Liver (tissue), 3 donors: ENCODE measurements around the gene MAFF.

Source experiments
- CTCF ChIP-seq: fragments of 150-350 bp; IDR thresholded peaks from 2 replicates; pipeline ENCODE4 v1.5.1; 2017; ENCODE audit warnings: improper control_type of control experiment, low read depth, low read length; ENCODE audit not compliant: missing input control
- EGR1 ChIP-seq, 2 donors: IDR thresholded peaks; 2 replicates each; pipeline ENCODE4 v1.6.1; 2016 to 2018; ENCODE audit warnings: antibody characterized with exemption in 2 of 2, low read depth in 2 of 2
- GABPA ChIP-seq, 2 donors: IDR thresholded peaks in 1 of 2; conservative IDR thresholded peaks in 1 of 2; 2 replicates each; pipeline ENCODE4 v1.6.1; 2016; ENCODE audit warnings: antibody characterized with exemption in 2 of 2, mild to moderate bottlenecking in 1 of 2, moderate library complexity in 1 of 2
- MAX ChIP-seq: IDR thresholded peaks from 2 replicates; pipeline ENCODE4 v1.6.1; 2016; ENCODE audit warnings: antibody characterized with exemption
- NR2F2 ChIP-seq: IDR thresholded peaks from 2 replicates; pipeline ENCODE4 v1.6.1; 2016; ENCODE audit warnings: antibody characterized with exemption
- RAD21 ChIP-seq, 2 donors: IDR thresholded peaks; 2 replicates each; pipeline ENCODE4 v1.6.1; 2016; ENCODE audit warnings: antibody characterized with exemption in 2 of 2, mild to moderate bottlenecking in 2 of 2
- TAF1 ChIP-seq: conservative IDR thresholded peaks from 2 replicates; pipeline ENCODE4 v1.6.1; 2016; ENCODE audit warnings: antibody characterized with exemption, mild to moderate bottlenecking
- TF ChIP-seq, protein P1 (sequence below): IDR thresholded peaks from 2 replicates; pipeline ENCODE4 v1.6.1; 2016; ENCODE audit warnings: antibody characterized with exemption, mild to moderate bottlenecking
- donor health status: healthy.
- donor health status: healthy.

DNA sequence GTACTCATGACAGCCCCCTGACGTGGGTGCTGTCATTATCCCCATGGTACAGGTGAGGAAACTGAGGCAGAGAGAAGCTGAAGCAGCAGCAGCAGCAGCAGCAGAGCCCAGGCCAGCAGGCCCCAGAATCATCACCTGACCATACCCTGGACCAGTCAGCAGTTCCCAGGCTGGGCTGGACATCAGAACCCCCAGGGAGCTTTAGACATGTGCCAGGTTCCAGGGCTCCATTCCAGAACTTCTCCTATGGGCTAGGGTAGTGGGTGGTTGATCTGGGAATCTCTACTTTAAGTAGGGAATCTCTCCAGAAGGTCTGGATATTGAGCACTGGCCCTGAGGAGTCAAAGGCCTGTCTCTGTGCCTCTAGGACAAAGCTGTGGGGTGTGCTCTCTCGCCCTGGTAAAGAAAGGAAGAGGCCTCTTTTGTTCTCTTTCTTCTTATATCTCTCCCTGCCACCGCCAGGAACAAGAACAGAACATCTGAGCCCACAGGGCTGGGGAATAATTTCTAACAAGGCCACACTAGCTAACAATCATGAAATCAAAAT lies 26.6 kb downstream of the MAFF start:
- TF ChIP-seq CTCF (no peak), TAF1 (no peak), RAD21 (IDR thresholded peaks at IDR 0.05) (no peak), MAX (no peak), EGR1 (IDR thresholded peaks at IDR 0.05; ENCODE audit: low read depth in 2 of 2) (no peak), NR2F2 (no peak), GABPA (IDR thresholded peaks at IDR 0.05 in 1 of 2, conservative IDR thresholded peaks at IDR 0.05 in 1 of 2) (no peak)
- TF ChIP-seq, protein P1, sequence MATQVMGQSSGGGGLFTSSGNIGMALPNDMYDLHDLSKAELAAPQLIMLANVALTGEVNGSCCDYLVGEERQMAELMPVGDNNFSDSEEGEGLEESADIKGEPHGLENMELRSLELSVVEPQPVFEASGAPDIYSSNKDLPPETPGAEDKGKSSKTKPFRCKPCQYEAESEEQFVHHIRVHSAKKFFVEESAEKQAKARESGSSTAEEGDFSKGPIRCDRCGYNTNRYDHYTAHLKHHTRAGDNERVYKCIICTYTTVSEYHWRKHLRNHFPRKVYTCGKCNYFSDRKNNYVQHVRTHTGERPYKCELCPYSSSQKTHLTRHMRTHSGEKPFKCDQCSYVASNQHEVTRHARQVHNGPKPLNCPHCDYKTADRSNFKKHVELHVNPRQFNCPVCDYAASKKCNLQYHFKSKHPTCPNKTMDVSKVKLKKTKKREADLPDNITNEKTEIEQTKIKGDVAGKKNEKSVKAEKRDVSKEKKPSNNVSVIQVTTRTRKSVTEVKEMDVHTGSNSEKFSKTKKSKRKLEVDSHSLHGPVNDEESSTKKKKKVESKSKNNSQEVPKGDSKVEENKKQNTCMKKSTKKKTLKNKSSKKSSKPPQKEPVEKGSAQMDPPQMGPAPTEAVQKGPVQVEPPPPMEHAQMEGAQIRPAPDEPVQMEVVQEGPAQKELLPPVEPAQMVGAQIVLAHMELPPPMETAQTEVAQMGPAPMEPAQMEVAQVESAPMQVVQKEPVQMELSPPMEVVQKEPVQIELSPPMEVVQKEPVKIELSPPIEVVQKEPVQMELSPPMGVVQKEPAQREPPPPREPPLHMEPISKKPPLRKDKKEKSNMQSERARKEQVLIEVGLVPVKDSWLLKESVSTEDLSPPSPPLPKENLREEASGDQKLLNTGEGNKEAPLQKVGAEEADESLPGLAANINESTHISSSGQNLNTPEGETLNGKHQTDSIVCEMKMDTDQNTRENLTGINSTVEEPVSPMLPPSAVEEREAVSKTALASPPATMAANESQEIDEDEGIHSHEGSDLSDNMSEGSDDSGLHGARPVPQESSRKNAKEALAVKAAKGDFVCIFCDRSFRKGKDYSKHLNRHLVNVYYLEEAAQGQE: no peak
